HepG2 (cell line): ENCODE data around the gene FAM229A. TPM values are rescaled to one million over a fixed set of nuclear protein-coding genes. Genes with fewer than 3 reads are reported as not detected.

ENCODE experiments used
- ATAC-seq: fragments of 200-7000 bp; cut with Tn5 transposase; 3 replicates; pipeline ENCODE4 v1.9.1; 2020; ENCODE audit warnings: mild to moderate bottlenecking, moderate library complexity
- BruUV-seq: library from RNA; stranded (reverse); fragments of 400-500 nt; replicated peaks from 2 replicates; lab custom pipeline; 2021; lab: Mats Ljungman, UMichigan
- CTCF ChIA-PET: fragments of 300-600 bp; formaldehyde crosslinking; extraction: SDS; loops from one replicate; lab custom pipeline; 2021; ENCODE audit warnings: low total read pairs, inconsistent platforms, low intra/inter-chr PET ratio; lab: Yijun Ruan, JAX
- POLR2A ChIA-PET: fragments of 350-600 bp; sonication (Branson Sonifier 250); formaldehyde crosslinking; loops from one replicate; lab custom pipeline; 2020; ENCODE audit warnings: antibody characterized with exemption, inconsistent platforms; lab: Yijun Ruan, JAX
- DNase-seq: peaks from one replicate; pipeline ENCODE4 v3.0.0-alpha.2; 2015; ENCODE audit warnings: low spot score
- FAIRE-seq: peaks from 3 replicates; lab custom pipeline; 2011; peaks lifted over from hg19 to GRCh38; lab: Jason Lieb, UNC
- H2AFZ ChIP-seq: one replicate; pipeline ENCODE4 v1.6.1; 2011; ENCODE audit warnings: low read length, inconsistent platforms
- H3K27ac ChIP-seq: fragments of 300-600 bp; 3 replicates; pipeline ENCODE4 v1.8.0; 2011; ENCODE audit warnings: mixed run types, mild to moderate bottlenecking, mixed read lengths, low read length, inconsistent platforms; ENCODE audit not compliant: insufficient read depth; ENCODE audit errors: extremely low read length
- H3K27me3 ChIP-seq, 2 experiments: fragments of 200-600 bp in 1 of 2; 2 replicates in 1 of 2; 3 replicates in 1 of 2; pipeline versions ENCODE4 v1.6.0 to v1.8.0; 2011; ENCODE audit warnings: low read length in 2 of 2, mild to moderate bottlenecking in 2 of 2, moderate library complexity in 2 of 2, inconsistent platforms in 1 of 2; ENCODE audit not compliant: insufficient read depth in 2 of 2, control insufficient read depth in 1 of 2
- H3K36me3 ChIP-seq, 2 experiments: fragments of 200-600 bp in 1 of 2; replicated peaks in 1 of 2; 2 replicates in 1 of 2; 3 replicates in 1 of 2; pipeline versions ENCODE4 v1.5.1 to v1.8.0; 2011; ENCODE audit warnings: low read length in 2 of 2, inconsistent platforms in 1 of 2; ENCODE audit not compliant: insufficient read depth in 2 of 2, control insufficient read depth in 1 of 2
- H3K4me1 ChIP-seq: 2 replicates; pipeline ENCODE4 v1.5.1; 2012; ENCODE audit warnings: low read length, inconsistent platforms; ENCODE audit not compliant: insufficient read depth
- H3K4me2 ChIP-seq: 2 replicates; pipeline ENCODE4 v1.6.0; 2011; ENCODE audit warnings: low read depth, low read length, inconsistent platforms
- H3K4me3 ChIP-seq, 3 experiments: fragments of 200-600 bp in 1 of 3; sonication (generic), shearing (Covaris generic) in 1 of 3; replicated peaks in 1 of 3; 2 replicates each; pipeline ENCODE4 v1.5.1; 2011 to 2016; ENCODE audit warnings: low read length in 3 of 3, inconsistent platforms in 2 of 3, low read depth in 2 of 3, mild to moderate bottlenecking in 2 of 3, control low read depth in 1 of 3, mixed read lengths in 1 of 3; ENCODE audit not compliant: insufficient read depth in 1 of 3
- H3K79me2 ChIP-seq: one replicate; pipeline ENCODE4 v1.6.1; 2011; ENCODE audit warnings: low read length, inconsistent platforms; ENCODE audit not compliant: insufficient read depth
- H3K9ac ChIP-seq: 2 replicates; pipeline ENCODE4 v1.6.0; 2011; ENCODE audit warnings: mild to moderate bottlenecking, low read depth, low read length, inconsistent platforms; ENCODE audit not compliant: insufficient read depth
- H3K9me3 ChIP-seq: 2 replicates; pipeline ENCODE4 v1.5.1; 2012; ENCODE audit warnings: mild to moderate bottlenecking, low read length
- H4K20me1 ChIP-seq: 2 replicates; pipeline ENCODE4 v1.6.0; 2011; ENCODE audit warnings: inconsistent platforms, mild to moderate bottlenecking, low read length, moderate library complexity; ENCODE audit not compliant: insufficient read depth
- BRF2 ChIP-seq: sonication (generic); formaldehyde crosslinking; IDR thresholded peaks from 2 replicates; pipeline ENCODE4 v1.8.1; 2022; ENCODE audit warnings: mild to moderate bottlenecking, missing genetic modification reagents
- ETV5 ChIP-seq: IDR thresholded peaks from 2 replicates; pipeline ENCODE4 v1.6.1; 2018; ENCODE audit warnings: missing biosample characterization, missing genetic modification reagents, inconsistent platforms, borderline replicate concordance
- FOXP1 ChIP-seq, 2 experiments: fragments of 450-650 bp in 1 of 2; IDR thresholded peaks; 2 replicates each; pipeline ENCODE4 v1.6.1; 2017 to 2018; ENCODE audit warnings: antibody characterized with exemption in 1 of 2
- GATAD1 ChIP-seq: IDR thresholded peaks from 2 replicates; pipeline ENCODE4 v1.6.1; 2016; ENCODE audit warnings: missing genetic modification reagents, missing compliant biosample characterization
- GFI1 ChIP-seq: sonication (generic); formaldehyde crosslinking; IDR thresholded peaks from 2 replicates; pipeline ENCODE4 v1.5.0; 2020; ENCODE audit warnings: missing genetic modification reagents, mild to moderate bottlenecking, borderline replicate concordance
- GZF1 ChIP-seq: sonication (generic); formaldehyde crosslinking; IDR thresholded peaks from 2 replicates; pipeline ENCODE4 v1.5.1; 2020; ENCODE audit warnings: mild to moderate bottlenecking, missing genetic modification reagents
- HMG20B ChIP-seq: conservative IDR thresholded peaks from 2 replicates; pipeline ENCODE4 v1.6.1; 2016; ENCODE audit warnings: missing genetic modification reagents, missing compliant biosample characterization
- HNF4A ChIP-seq: sonication (generic); formaldehyde crosslinking; IDR thresholded peaks from 2 replicates; pipeline ENCODE4 v1.4.0; 2020; ENCODE audit warnings: missing genetic modification reagents
- LCORL ChIP-seq, 2 experiments: fragments of 450-650 bp in 1 of 2; sonication (generic) in 1 of 2; formaldehyde crosslinking in 1 of 2; IDR thresholded peaks; 2 replicates each; pipeline versions ENCODE4 v1.5.0 to v1.6.1; 2017 to 2020; ENCODE audit warnings: antibody characterized with exemption in 1 of 2, missing genetic modification reagents in 1 of 2
- NR2F6 ChIP-seq, 2 experiments: IDR thresholded peaks; 2 replicates each; pipeline ENCODE4 v1.6.1; 2016; ENCODE audit warnings: antibody characterized with exemption in 1 of 2, mild to moderate bottlenecking in 1 of 2
- RCOR2 ChIP-seq: IDR thresholded peaks from 2 replicates; pipeline ENCODE4 v1.6.1; 2016; ENCODE audit warnings: missing biosample characterization, missing genetic modification reagents
- TEAD3 ChIP-seq: optimal IDR thresholded peaks from 2 replicates; pipeline ENCODE3; 2016; ENCODE audit warnings: borderline replicate concordance
- ZBTB7B ChIP-seq: sonication (generic); formaldehyde crosslinking; IDR thresholded peaks from 2 replicates; pipeline ENCODE4 v1.4.0; 2020; ENCODE audit warnings: missing genetic modification reagents
- ZMAT3 ChIP-seq: sonication (generic); formaldehyde crosslinking; conservative IDR thresholded peaks from 2 replicates; pipeline ENCODE4 v1.7.0; 2021; ENCODE audit warnings: missing genetic modification reagents
- ZNF816 ChIP-seq: sonication (generic); formaldehyde crosslinking; IDR thresholded peaks from 2 replicates; pipeline ENCODE4 v1.8.0; 2022; ENCODE audit warnings: missing genetic modification reagents, mild to moderate bottlenecking, borderline replicate concordance
- ZNF883 ChIP-seq: sonication (generic); formaldehyde crosslinking; IDR thresholded peaks from 2 replicates; pipeline ENCODE4 v1.5.1; 2020; ENCODE audit warnings: mild to moderate bottlenecking, missing genetic modification reagents; ENCODE audit errors: not compliant biosample characterization
- ZSCAN20 ChIP-seq: sonication (generic); formaldehyde crosslinking; IDR thresholded peaks from 2 replicates; pipeline ENCODE4 v1.4.0; 2020; ENCODE audit warnings: missing genetic modification reagents, mild to moderate bottlenecking, borderline replicate concordance
- WGBS: methylation state at CpG from one replicate; pipeline ENCODE4 v1.1.6; 2017; ENCODE audit warnings: low lambda C conversion rate; 5-methylcytosine and 5-hydroxymethylcytosine counted together
- in situ Hi-C: cut with HindIII; loops from 2 replicates; pipeline ENCODE4 v1.10.0; 2017; ENCODE audit warnings: low pct_unique_long_range_greater_than_20kb; ENCODE audit not compliant: extremely low pct_ligation_motif_present
- intact Hi-C: fragments of 100-400 bp; cut with micrococcal nuclease; formaldehyde crosslinking; loops from one replicate; pipeline ENCODE4 v1.10.0; 2022; ENCODE audit not compliant: unreplicated experiment
- polyA plus RNA-seq, 8 experiments: library from polyadenylated mRNA; depleted of rRNA in 3 of 8; stranded (reverse) in 7 of 8; unstranded in 1 of 8; fragments of >200 nt; fragmentation: Illumina TruSeq in 4 of 8; extraction: Trizol in 4 of 8; gene quantifications; 2 replicates each; pipeline versions ENCODE4 v1.2.1 to v1.2.3, GENCODE V29; 2011 to 2016; ENCODE audit warnings: low read depth in 4 of 8, missing spikeins in 1 of 8, mixed read lengths in 1 of 8; ENCODE audit not compliant: insufficient read depth in 1 of 8
- total RNA-seq, 5 experiments: library from RNA; depleted of rRNA; stranded (reverse); fragments of >200 nt; fragmentation: Illumina TruSeq; extraction: Trizol; gene quantifications; 2 replicates each; pipeline ENCODE4 v1.2.3, GENCODE V29; 2016; ENCODE audit warnings: low read depth in 1 of 5
- TF ChIP-seq, protein P1 (sequence below): IDR thresholded peaks from 2 replicates; pipeline ENCODE4 v1.4.0; 2020; ENCODE audit warnings: mild to moderate bottlenecking, missing genetic modification reagents
- TF ChIP-seq, protein P2 (sequence below): IDR thresholded peaks from 2 replicates; pipeline ENCODE4 v1.6.1; 2012; ENCODE audit warnings: inconsistent platforms

Gene FAM229A
- total and polyA plus RNA-seq, 2 of the 13 experiments (the other 11 are each of a cell fraction or from before 2014, with no cell fraction given), result 3.2 to 17.6 TPM

DNA sequence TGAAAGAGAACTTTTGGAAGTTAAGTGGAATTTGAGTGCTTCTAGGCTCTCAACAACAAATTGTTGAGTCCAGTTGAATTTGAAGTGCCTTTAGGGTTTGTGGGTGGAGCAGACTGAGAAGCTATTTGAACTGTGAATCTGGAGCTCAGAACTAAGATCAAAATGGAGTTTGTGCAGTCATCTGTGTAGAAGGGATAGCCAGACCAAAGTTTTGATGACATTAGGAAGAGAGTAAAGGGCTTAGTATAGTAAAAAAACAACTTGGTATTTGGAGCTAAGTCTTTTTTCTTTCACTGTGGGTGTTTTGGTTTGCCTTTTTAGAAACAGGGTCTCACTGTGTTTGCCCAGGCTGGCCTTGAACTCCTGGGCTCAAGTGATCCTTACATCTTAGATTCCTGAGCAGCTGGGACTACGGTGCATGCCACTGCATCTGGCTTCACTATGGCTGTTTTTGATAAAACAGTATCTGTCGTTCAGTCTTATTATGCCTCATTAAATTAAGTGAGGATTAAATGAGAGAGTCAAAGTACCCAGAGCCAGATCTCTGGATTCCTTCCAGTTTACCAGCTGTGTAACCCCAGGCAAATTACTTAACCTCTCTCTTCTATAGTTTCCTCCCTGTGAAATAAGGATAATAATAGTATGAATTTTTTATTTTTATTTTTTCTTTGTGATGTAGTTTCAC, 50.4 kb downstream of the FAM229A start:
- intact Hi-C loops, result no loop called here
- Histone ChIP-seq H2AFZ (no peak overlapping the region), H3K9me3 (no peaks in the 10 kb centered on the region), H3K27me3 (no peaks in the 10 kb centered on the region), H3K9ac (peak overlapping the region; percentile 14; the same call in 1 of the 2 replicates), H3K4me2 (peak overlapping the region; percentile 63), H3K36me3 (peaks cover 2 to 21% of the 10 kb centered on the region in 2 experiments; a peak in 4 of 5 replicates), H4K20me1 (no peaks in the 10 kb centered on the region), H3K4me3 (no peak overlapping the region; a peak in 1 of 6 replicates), H3K27ac (peak overlapping the region; percentile 53), H3K79me2 (peaks cover 70% of the 10 kb centered on the region), H3K4me1 (peaks cover 58% of the 10 kb centered on the region)
- DNase-seq (peak; percentile 34), FAIRE-seq (peak; percentile 44), ATAC-seq (peak; percentile 75)
- CTCF ChIA-PET, result no interaction called here
- BruUV-seq, result no TSS peak
- WGBS, result 5% methylated on average over 2 of the region's 2 CpGs
- POLR2A ChIA-PET, result interaction anchor here (0.6 to 2.9 kb wide), 13 partner anchors 10 to 132 kb away, joined by 3 to 22 read pairs (median 4); partner anchors contain the start of genes HDAC1, LCK, MARCKSL1 and TXLNA
- in situ Hi-C loops, result no loop called here
- TF ChIP-seq, protein P1, sequence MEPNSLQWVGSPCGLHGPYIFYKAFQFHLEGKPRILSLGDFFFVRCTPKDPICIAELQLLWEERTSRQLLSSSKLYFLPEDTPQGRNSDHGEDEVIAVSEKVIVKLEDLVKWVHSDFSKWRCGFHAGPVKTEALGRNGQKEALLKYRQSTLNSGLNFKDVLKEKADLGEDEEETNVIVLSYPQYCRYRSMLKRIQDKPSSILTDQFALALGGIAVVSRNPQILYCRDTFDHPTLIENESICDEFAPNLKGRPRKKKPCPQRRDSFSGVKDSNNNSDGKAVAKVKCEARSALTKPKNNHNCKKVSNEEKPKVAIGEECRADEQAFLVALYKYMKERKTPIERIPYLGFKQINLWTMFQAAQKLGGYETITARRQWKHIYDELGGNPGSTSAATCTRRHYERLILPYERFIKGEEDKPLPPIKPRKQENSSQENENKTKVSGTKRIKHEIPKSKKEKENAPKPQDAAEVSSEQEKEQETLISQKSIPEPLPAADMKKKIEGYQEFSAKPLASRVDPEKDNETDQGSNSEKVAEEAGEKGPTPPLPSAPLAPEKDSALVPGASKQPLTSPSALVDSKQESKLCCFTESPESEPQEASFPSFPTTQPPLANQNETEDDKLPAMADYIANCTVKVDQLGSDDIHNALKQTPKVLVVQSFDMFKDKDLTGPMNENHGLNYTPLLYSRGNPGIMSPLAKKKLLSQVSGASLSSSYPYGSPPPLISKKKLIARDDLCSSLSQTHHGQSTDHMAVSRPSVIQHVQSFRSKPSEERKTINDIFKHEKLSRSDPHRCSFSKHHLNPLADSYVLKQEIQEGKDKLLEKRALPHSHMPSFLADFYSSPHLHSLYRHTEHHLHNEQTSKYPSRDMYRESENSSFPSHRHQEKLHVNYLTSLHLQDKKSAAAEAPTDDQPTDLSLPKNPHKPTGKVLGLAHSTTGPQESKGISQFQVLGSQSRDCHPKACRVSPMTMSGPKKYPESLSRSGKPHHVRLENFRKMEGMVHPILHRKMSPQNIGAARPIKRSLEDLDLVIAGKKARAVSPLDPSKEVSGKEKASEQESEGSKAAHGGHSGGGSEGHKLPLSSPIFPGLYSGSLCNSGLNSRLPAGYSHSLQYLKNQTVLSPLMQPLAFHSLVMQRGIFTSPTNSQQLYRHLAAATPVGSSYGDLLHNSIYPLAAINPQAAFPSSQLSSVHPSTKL (CRISPR knock-in tag), result peak; percentile 46; the same call in 1 of the 2 replicates
- TF ChIP-seq ZMAT3 (CRISPR knock-in tag) (no peak), GZF1 (no peak), RCOR2 (CRISPR knock-in tag) (peak; percentile 50; the same call in 1 of the 2 replicates), HNF4A (CRISPR knock-in tag) (peak; percentile 57), GFI1 (0 out of 2 replicates have a peak, but pooled peaks have one; percentile 18), BRF2 (CRISPR knock-in tag) (no peak), ZBTB7B (CRISPR knock-in tag) (0 out of 2 replicates have a peak, but pooled peaks have one; percentile 22), ETV5 (CRISPR knock-in tag) (peak; percentile 14; the same call in 1 of the 2 replicates), GATAD1 (CRISPR knock-in tag) (0 out of 2 replicates have a peak, but pooled peaks have one; percentile 12), ZSCAN20 (CRISPR knock-in tag) (0 out of 2 replicates have a peak, but pooled peaks have one; percentile 63), ZNF816 (CRISPR knock-in tag) (peak; percentile 51; the same call in 1 of the 2 replicates), HMG20B (0 out of 2 replicates have a peak, but pooled peaks have one; percentile 32), TEAD3 (CRISPR knock-in tag) (peak; percentile 47), FOXP1 (IDR thresholded peaks at IDR 0.05) (no peak), FOXP1 (CRISPR knock-in tag; IDR thresholded peaks at IDR 0.05) (no peak), ZNF883 (CRISPR knock-in tag) (no peak), NR2F6 (IDR thresholded peaks at IDR 0.05) (peak; percentile 38; the same call in 1 of the 2 replicates), NR2F6 (CRISPR knock-in tag; IDR thresholded peaks at IDR 0.05) (no peak), LCORL (IDR thresholded peaks at IDR 0.05) (no peak), LCORL (CRISPR knock-in tag; IDR thresholded peaks at IDR 0.05) (no peak)
- TF ChIP-seq, protein P2, sequence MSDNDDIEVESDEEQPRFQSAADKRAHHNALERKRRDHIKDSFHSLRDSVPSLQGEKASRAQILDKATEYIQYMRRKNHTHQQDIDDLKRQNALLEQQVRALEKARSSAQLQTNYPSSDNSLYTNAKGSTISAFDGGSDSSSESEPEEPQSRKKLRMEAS, result no peak
